Measurements from ENCODE around the gene EFNA1.

Gene EFNA1

GRCh38 chr1:155086856-155087535 lies 40.7 kb upstream of the EFNA1 start:
- Histone ChIP-seq H3F3A (ENCODE audit: insufficient read depth, low read length) (peaks cover 9% of the 10 kb centered on the region; the same call in 1 of the 2 replicates), H3K27me3 (replicated peaks; ENCODE audit: insufficient read depth, low read length) (peaks cover 20% of the 10 kb centered on the region), H3K27ac (ENCODE audit: low read length) (no peak overlapping the region), H3K9me3 (replicated peaks; ENCODE audit: insufficient read depth, low read length) (no peaks in the 10 kb centered on the region), H3K4me3 (ENCODE audit: low read length) (no peak overlapping the region), H3K4me1 (ENCODE audit: low read length) (peaks cover 26% of the 10 kb centered on the region), H3K9ac (ENCODE audit: low read length) (no peak overlapping the region), H3K4me2 (ENCODE audit: low read depth, low read length) (no peak overlapping the region), H2AFZ (ENCODE audit: low read length) (no peak overlapping the region), H3K36me3 (replicated peaks; ENCODE audit: insufficient read depth, low read length) (no peaks in the 10 kb centered on the region), H4K20me1 (ENCODE audit: insufficient read depth, low read length) (no peaks in the 10 kb centered on the region), H3K79me2 (ENCODE audit: low read length) (no peaks in the 10 kb centered on the region), H3K9me2 (replicated peaks; ENCODE audit: insufficient read depth, low read length) (no peaks in the 10 kb centered on the region)
- TF ChIP-seq CTCF (IDR thresholded peaks at IDR 0.05; ENCODE audit: low read length): peak; percentile 32
- TF ChIP-seq EZH2 (optimal IDR thresholded peaks at IDR 0.05; ENCODE audit: low read depth, low read length): no peak
- no peak for DNase-seq

- peaks cover 26% of the 10 kb centered on the region for H3K27me3 ChIP-seq (replicated peaks; ENCODE audit: insufficient read depth, low read length)
- no peaks in the 10 kb centered on the region for H3K36me3 ChIP-seq (replicated peaks; ENCODE audit: insufficient read depth, low read length)
- H3K27ac ChIP-seq (ENCODE audit: low read length): no peak overlapping the region
- no peaks in the 10 kb centered on the region for H3K9me3 ChIP-seq (replicated peaks; ENCODE audit: insufficient read depth, low read length)
- H3K9me2 ChIP-seq (replicated peaks; ENCODE audit: insufficient read depth, low read length): no peaks in the 10 kb centered on the region
- peak overlapping the region; percentile 62 for H3K4me2 ChIP-seq (ENCODE audit: low read depth, low read length)
- H3K4me1 ChIP-seq (ENCODE audit: low read length): peaks cover 21% of the 10 kb centered on the region
- DNase-seq: peak; percentile 83
- H3F3A ChIP-seq (ENCODE audit: insufficient read depth, low read length): no peaks in the 10 kb centered on the region
- TF ChIP-seq EZH2phosphoT487 (IDR thresholded peaks at IDR 0.05; ENCODE audit: low read length) (no peak), EZH2 (optimal IDR thresholded peaks at IDR 0.05; ENCODE audit: low read depth, low read length) (no peak), CTCF (IDR thresholded peaks at IDR 0.05; ENCODE audit: low read length) (peak; percentile 100)
- no peaks in the 10 kb centered on the region for H4K20me1 ChIP-seq (ENCODE audit: insufficient read depth, low read length)
- H3K4me3 ChIP-seq (ENCODE audit: low read length): peak overlapping the region; percentile 10; the same call in 1 of the 2 replicates
- no peaks in the 10 kb centered on the region for H3K79me2 ChIP-seq (ENCODE audit: low read length)
- H3K9ac ChIP-seq (ENCODE audit: low read length): no peak overlapping the region
- peak overlapping the region; percentile 55 for H2AFZ ChIP-seq (ENCODE audit: low read length)
These were observed 36.3 kb upstream of the EFNA1 start for GRCh38 chr1:155091071-155092051.

- H3K9ac ChIP-seq (ENCODE audit: low read length): no peak overlapping the region
- TF ChIP-seq EZH2 (optimal IDR thresholded peaks at IDR 0.05; ENCODE audit: low read depth, low read length): no peak
- no peak for TF ChIP-seq CTCF (IDR thresholded peaks at IDR 0.05; ENCODE audit: low read length)
- no peak for TF ChIP-seq EZH2phosphoT487 (IDR thresholded peaks at IDR 0.05; ENCODE audit: low read length)
- peaks cover 26% of the 10 kb centered on the region for H3K27me3 ChIP-seq (replicated peaks; ENCODE audit: insufficient read depth, low read length)
- no peaks in the 10 kb centered on the region for H3K9me2 ChIP-seq (replicated peaks; ENCODE audit: insufficient read depth, low read length)
- no peak for DNase-seq
- H3K4me3 ChIP-seq (ENCODE audit: low read length): no peak overlapping the region
- no peaks in the 10 kb centered on the region for H3F3A ChIP-seq (ENCODE audit: insufficient read depth, low read length)
- H2AFZ ChIP-seq (ENCODE audit: low read length): no peak overlapping the region
- H3K36me3 ChIP-seq (replicated peaks; ENCODE audit: insufficient read depth, low read length): no peaks in the 10 kb centered on the region
- peaks cover 19% of the 10 kb centered on the region for H3K4me1 ChIP-seq (ENCODE audit: low read length)
- H3K4me2 ChIP-seq (ENCODE audit: low read depth, low read length): no peak overlapping the region
- no peaks in the 10 kb centered on the region for H3K79me2 ChIP-seq (ENCODE audit: low read length)
- H3K9me3 ChIP-seq (replicated peaks; ENCODE audit: insufficient read depth, low read length): no peaks in the 10 kb centered on the region
- no peak overlapping the region for H3K27ac ChIP-seq (ENCODE audit: low read length)
- H4K20me1 ChIP-seq (ENCODE audit: insufficient read depth, low read length): no peaks in the 10 kb centered on the region
These were observed 35.5 kb upstream of the EFNA1 start for GRCh38 chr1:155092131-155092530.
